ENCODE results near the gene FAXDC2. TPM values are rescaled to one million over a fixed set of nuclear protein-coding genes. Genes with fewer than 3 reads are reported as not detected.

The FAXDC2 gene
- total and polyA plus RNA-seq, 5 donors from 2014 or later, result 0.21 to 4.0 (median 0.40) TPM; not detected in 2

DNA sequence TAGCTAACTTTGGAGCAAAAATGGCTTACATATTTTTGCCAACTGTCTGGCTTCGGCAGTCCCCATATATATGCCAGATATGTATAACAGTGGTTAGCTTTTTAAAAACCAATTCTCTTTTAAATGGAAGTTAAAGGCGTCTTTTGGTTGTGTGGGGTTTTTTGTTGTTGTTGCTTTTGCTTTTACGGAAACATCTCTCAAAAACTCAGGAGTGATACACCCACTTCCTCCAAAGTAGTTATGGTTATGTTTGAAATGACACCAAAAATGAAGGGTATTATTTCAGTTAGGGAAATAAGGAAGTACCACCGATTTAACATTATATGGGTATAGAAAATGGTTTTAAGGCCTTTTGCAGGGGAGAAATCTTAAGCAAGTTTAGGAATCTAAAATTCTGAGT lies 10.4 kb upstream of the FAXDC2 start:
- peaks cover 54% of the 10 kb centered on the region for H3K4me1 ChIP-seq (ENCODE audit: control insufficient read depth, insufficient read depth, low read length, poor library complexity, severe bottlenecking)
- ATAC-seq (ENCODE audit: low read depth in 2 of 2), result no peak
- H3K9me3 ChIP-seq (ENCODE audit: control insufficient read depth in 2 of 2, low read length in 2 of 2), result no peaks in the 10 kb centered on the region
- no peaks in the 10 kb centered on the region for H3K27me3 Mint-ChIP-seq
- H3K36me3 ChIP-seq (ENCODE audit: control insufficient read depth, insufficient read depth, low read length), result peaks cover 23% of the 10 kb centered on the region
- H3K9me3 Mint-ChIP-seq, result no peaks in the 10 kb centered on the region
- peak overlapping the region; percentile 72 to 100 (median 98) for H3K27ac Mint-ChIP-seq
- peak overlapping the region; percentile 97 for H3K4me3 ChIP-seq (ENCODE audit: low read depth, low read length)
- peak overlapping the region; percentile 92 to 96 (median 94) for H3K4me3 Mint-ChIP-seq
- peak overlapping the region; percentile 99 for H3K27ac ChIP-seq (ENCODE audit: insufficient read depth, low read length, poor library complexity, severe bottlenecking)
- DNase-seq, result peak in 1 of 3 donors; percentile 27
- no peaks in the 10 kb centered on the region for H3K27me3 ChIP-seq (ENCODE audit: control insufficient read depth, insufficient read depth, low read length)
- H3K4me1 Mint-ChIP-seq, result peaks cover 22 to 64% (median 47%) of the 10 kb centered on the region in 4 donors
- peaks cover 25% of the 10 kb centered on the region for H3K36me3 Mint-ChIP-seq

DNA sequence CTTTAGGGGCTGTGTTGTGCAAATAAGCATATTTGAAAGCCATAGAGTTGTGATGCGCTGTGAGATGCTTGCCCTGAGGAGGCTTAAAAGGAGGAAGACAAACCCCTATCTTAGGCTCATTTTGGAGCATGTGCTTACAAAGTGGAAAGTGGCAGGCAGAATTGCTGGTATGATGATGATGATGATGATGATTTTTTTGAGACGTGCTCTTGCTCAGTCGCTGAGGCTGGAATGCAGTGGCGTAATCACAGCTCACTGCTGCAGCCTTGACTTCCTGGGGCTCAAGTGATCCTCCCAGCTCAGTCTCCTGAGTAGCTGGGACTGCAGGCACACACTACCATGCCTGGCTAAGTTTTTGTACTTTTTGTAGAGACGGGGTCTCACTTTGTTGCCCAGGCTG lies 9.7 kb upstream of the FAXDC2 start:
- H3K27ac ChIP-seq (ENCODE audit: insufficient read depth, low read length, poor library complexity, severe bottlenecking), result peak overlapping the region; percentile 99
- peaks cover 22 to 58% (median 44%) of the 10 kb centered on the region in 4 donors for H3K4me1 Mint-ChIP-seq

GRCh38 chr5:154858972-154859871 lies 8.8 kb upstream of the FAXDC2 start:
- H3K36me3 Mint-ChIP-seq, result peaks cover 15% of the 10 kb centered on the region
- H3K4me3 ChIP-seq (ENCODE audit: low read depth, low read length), result peak overlapping the region; percentile 97

More for the DNA sequence above, 9.7 kb upstream of the FAXDC2 start:
- Mint-ChIP-seq H3K9me3 (no peaks in the 10 kb centered on the region), H3K27ac (peak overlapping the region; percentile 72 to 100 (median 98)), H3K4me3 (peak overlapping the region; percentile 92 to 96 (median 94)), H3K27me3 (no peaks in the 10 kb centered on the region), H3K36me3 (peaks cover 18% of the 10 kb centered on the region)
- no peaks in the 10 kb centered on the region for H3K9me3 ChIP-seq (ENCODE audit: control insufficient read depth in 2 of 2, low read length in 2 of 2)
- H3K27me3 ChIP-seq (ENCODE audit: control insufficient read depth, insufficient read depth, low read length), result no peaks in the 10 kb centered on the region
- H3K4me3 ChIP-seq (ENCODE audit: low read depth, low read length), result peak overlapping the region; percentile 97
- no peak for ATAC-seq (ENCODE audit: low read depth in 2 of 2)
- DNase-seq, result peak in 1 of 3 donors; percentile 25
- H3K4me1 ChIP-seq (ENCODE audit: control insufficient read depth, insufficient read depth, low read length, poor library complexity, severe bottlenecking), result peaks cover 54% of the 10 kb centered on the region
- H3K36me3 ChIP-seq (ENCODE audit: control insufficient read depth, insufficient read depth, low read length), result peaks cover 17% of the 10 kb centered on the region

GRCh38 chr5:154858297-154858971 lies 8.0 kb upstream of the FAXDC2 start, which contains the start of gene CNOT8:
Gene CNOT8 (plus strand): TSS chr5:154858627. CDS start chr5:154863279, 4,652 bp downstream.
- H3K4me1 Mint-ChIP-seq, result peaks cover 19 to 47% (median 36%) of the 10 kb centered on the region in 4 donors
- peak within 1 kb of the TSS; percentile 97 to 100 (median 98) for H3K27ac Mint-ChIP-seq
- Histone ChIP-seq H3K4me1 (ENCODE audit: control insufficient read depth, insufficient read depth, low read length, poor library complexity, severe bottlenecking) (peaks cover 54% of the 10 kb centered on the region), H3K9me3 (ENCODE audit: control insufficient read depth in 2 of 2, low read length in 2 of 2) (no peaks in the 10 kb centered on the region), H3K27me3 (ENCODE audit: control insufficient read depth, insufficient read depth, low read length) (no peaks in the 10 kb centered on the region), H3K27ac (ENCODE audit: insufficient read depth, low read length, poor library complexity, severe bottlenecking) (peak within 1 kb of the TSS; percentile 99), H3K4me3 (ENCODE audit: low read depth, low read length) (peak within 1 kb of the TSS; percentile 97), H3K36me3 (ENCODE audit: control insufficient read depth, insufficient read depth, low read length) (peaks cover 4% of the 10 kb centered on the region)
- no peaks in the 10 kb centered on the region for H3K9me3 Mint-ChIP-seq
- ATAC-seq (ENCODE audit: low read depth in 2 of 2) (peak; percentile 86 to 88), DNase-seq (peak; percentile 93 to 98 (median 97))
- no peaks in the 10 kb centered on the region for H3K27me3 Mint-ChIP-seq
- H3K36me3 Mint-ChIP-seq, result peaks cover 14% of the 10 kb centered on the region
- peak within 1 kb of the TSS; percentile 92 to 96 (median 94) for H3K4me3 Mint-ChIP-seq

More at GRCh38 chr5:154858972-154859871, 8.8 kb upstream of the FAXDC2 start:
- H3K27ac Mint-ChIP-seq, result peak overlapping the region; percentile 97 to 100 (median 98)
- no peaks in the 10 kb centered on the region for H3K27me3 Mint-ChIP-seq
- no peaks in the 10 kb centered on the region for H3K27me3 ChIP-seq (ENCODE audit: control insufficient read depth, insufficient read depth, low read length)
- no peaks in the 10 kb centered on the region for H3K9me3 Mint-ChIP-seq
- peaks cover 19 to 52% (median 40%) of the 10 kb centered on the region in 4 donors for H3K4me1 Mint-ChIP-seq
- ATAC-seq (ENCODE audit: low read depth in 2 of 2) (no peak), DNase-seq (peak in 2 of 3 donors; percentile 47 to 66)
- peak overlapping the region; percentile 99 for H3K27ac ChIP-seq (ENCODE audit: insufficient read depth, low read length, poor library complexity, severe bottlenecking)
- H3K4me1 ChIP-seq (ENCODE audit: control insufficient read depth, insufficient read depth, low read length, poor library complexity, severe bottlenecking), result peaks cover 54% of the 10 kb centered on the region
- peaks cover 9% of the 10 kb centered on the region for H3K36me3 ChIP-seq (ENCODE audit: control insufficient read depth, insufficient read depth, low read length)
- H3K4me3 Mint-ChIP-seq, result peak overlapping the region; percentile 92 to 96 (median 94)
- H3K9me3 ChIP-seq (ENCODE audit: control insufficient read depth in 2 of 2, low read length in 2 of 2), result no peaks in the 10 kb centered on the region

DNA sequence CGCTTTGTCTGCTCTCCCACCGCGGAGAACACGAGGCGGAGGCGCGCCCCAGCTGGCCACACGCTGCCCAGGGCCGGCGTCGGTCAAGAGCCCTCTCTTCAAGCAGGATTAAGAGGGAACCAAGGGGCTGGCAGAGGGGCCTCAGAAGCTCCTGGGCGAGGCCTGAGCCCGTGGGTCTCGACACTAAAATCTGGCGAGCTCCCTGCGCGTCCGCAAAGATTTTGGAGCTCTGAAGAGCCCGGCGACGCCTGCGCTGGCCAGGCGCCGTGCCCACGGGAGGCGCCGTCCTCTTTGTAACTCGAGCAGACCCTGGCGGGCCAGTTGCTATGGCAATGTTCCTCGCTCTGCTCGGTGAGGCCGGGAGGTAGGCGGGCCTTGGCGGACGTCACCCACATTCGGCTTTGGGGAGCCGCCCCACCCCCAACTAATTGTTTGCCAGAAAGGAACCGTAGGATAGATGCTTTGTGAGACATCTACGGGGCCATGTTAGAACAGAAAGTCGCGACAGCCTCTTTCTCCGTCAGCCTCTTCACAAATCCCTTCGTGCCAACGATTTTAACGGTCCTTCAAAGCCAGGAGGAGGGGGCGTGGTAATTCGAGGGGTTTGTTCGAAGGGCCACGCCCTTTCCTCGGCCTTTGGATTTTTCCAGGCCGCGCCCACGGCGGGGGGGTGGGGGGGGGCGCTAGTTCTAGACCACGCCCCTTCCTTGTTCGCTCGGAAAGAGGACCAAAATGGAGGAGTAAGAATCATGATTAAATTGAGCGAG lies 7.3 kb upstream of the FAXDC2 start:
- Mint-ChIP-seq H3K27me3 (no peaks in the 10 kb centered on the region), H3K27ac (peak overlapping the region; percentile 97 to 100 (median 98)), H3K36me3 (peaks cover 8% of the 10 kb centered on the region), H3K4me1 (peaks cover 17 to 40% (median 30%) of the 10 kb centered on the region in 4 donors), H3K9me3 (no peaks in the 10 kb centered on the region), H3K4me3 (peak overlapping the region; percentile 92 to 96 (median 94))
- Histone ChIP-seq H3K36me3 (ENCODE audit: control insufficient read depth, insufficient read depth, low read length) (peaks cover 3% of the 10 kb centered on the region), H3K4me3 (ENCODE audit: low read depth, low read length) (peak overlapping the region; percentile 82), H3K27me3 (ENCODE audit: control insufficient read depth, insufficient read depth, low read length) (no peaks in the 10 kb centered on the region), H3K4me1 (ENCODE audit: control insufficient read depth, insufficient read depth, low read length, poor library complexity, severe bottlenecking) (peaks cover 47% of the 10 kb centered on the region), H3K27ac (ENCODE audit: insufficient read depth, low read length, poor library complexity, severe bottlenecking) (peak overlapping the region; percentile 99), H3K9me3 (ENCODE audit: control insufficient read depth in 2 of 2, low read length in 2 of 2) (no peaks in the 10 kb centered on the region)
- DNase-seq, result peak; percentile 86 to 90 (median 87)
- peak; percentile 47 to 52 for ATAC-seq (ENCODE audit: low read depth in 2 of 2)

DNA sequence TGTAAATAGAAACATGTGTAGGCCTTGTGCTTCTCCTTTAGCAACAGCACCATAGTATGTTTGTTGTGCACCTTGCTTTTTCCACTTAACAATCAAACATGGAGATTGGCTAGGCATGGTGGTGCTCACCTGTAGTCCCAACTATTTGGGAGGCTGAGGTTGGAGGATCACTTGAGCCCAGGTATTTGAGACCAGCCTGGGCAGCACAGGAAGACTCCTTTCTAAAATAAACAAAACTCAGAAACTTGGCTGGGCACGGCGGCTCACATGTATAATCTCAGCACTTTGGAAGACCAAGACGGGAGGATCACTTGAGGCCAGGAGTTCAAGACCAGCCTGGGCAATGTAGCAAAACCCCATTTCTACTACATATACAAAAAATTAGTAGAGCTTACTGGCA lies 948 bp upstream of the FAXDC2 start:
- H3K4me1 ChIP-seq (ENCODE audit: control insufficient read depth, insufficient read depth, low read length, poor library complexity, severe bottlenecking), result no peaks in the 10 kb centered on the region
- H3K4me3 ChIP-seq (ENCODE audit: low read depth, low read length), result no peak overlapping the region
- H3K9me3 ChIP-seq (ENCODE audit: control insufficient read depth in 2 of 2, low read length in 2 of 2), result no peaks in the 10 kb centered on the region
- H3K27ac ChIP-seq (ENCODE audit: insufficient read depth, low read length, poor library complexity, severe bottlenecking), result no peak overlapping the region
- Mint-ChIP-seq H3K9me3 (no peaks in the 10 kb centered on the region), H3K27me3 (no peaks in the 10 kb centered on the region), H3K27ac (no peak overlapping the region), H3K4me3 (peak overlapping the region in 1 of 4 donors; percentile 66), H3K4me1 (peaks cover 0 to 7% (median 0%) of the 10 kb centered on the region in 4 donors), H3K36me3 (no peaks in the 10 kb centered on the region)
- no peaks in the 10 kb centered on the region for H3K27me3 ChIP-seq (ENCODE audit: control insufficient read depth, insufficient read depth, low read length)
- H3K36me3 ChIP-seq (ENCODE audit: control insufficient read depth, insufficient read depth, low read length), result no peaks in the 10 kb centered on the region
- DNase-seq (no peak), ATAC-seq (ENCODE audit: low read depth in 2 of 2) (no peak)

- no peak overlapping the region for H3K4me3 Mint-ChIP-seq
- no peaks in the 10 kb centered on the region for H3K27me3 Mint-ChIP-seq
- ATAC-seq (ENCODE audit: low read depth in 2 of 2) (no peak), DNase-seq (no peak)
- no peaks in the 10 kb centered on the region for H3K36me3 ChIP-seq (ENCODE audit: control insufficient read depth, insufficient read depth, low read length)
- no peak overlapping the region for H3K27ac ChIP-seq (ENCODE audit: insufficient read depth, low read length, poor library complexity, severe bottlenecking)
- no peaks in the 10 kb centered on the region for H3K9me3 Mint-ChIP-seq
- H3K36me3 Mint-ChIP-seq, result no peaks in the 10 kb centered on the region
- no peaks in the 10 kb centered on the region for H3K4me1 ChIP-seq (ENCODE audit: control insufficient read depth, insufficient read depth, low read length, poor library complexity, severe bottlenecking)
- peaks cover 0 to 7% (median 0%) of the 10 kb centered on the region in 4 donors for H3K4me1 Mint-ChIP-seq
- H3K9me3 ChIP-seq (ENCODE audit: control insufficient read depth in 2 of 2, low read length in 2 of 2), result no peaks in the 10 kb centered on the region
- H3K27ac Mint-ChIP-seq, result peak overlapping the region in 1 of 3 donors; percentile 12
- no peaks in the 10 kb centered on the region for H3K27me3 ChIP-seq (ENCODE audit: control insufficient read depth, insufficient read depth, low read length)
- H3K4me3 ChIP-seq (ENCODE audit: low read depth, low read length), result no peak overlapping the region
Observed at GRCh38 chr5:154849791-154850201, 607 bp downstream of the FAXDC2 start.

All from CD4-positive, CD25-positive, alpha-beta regulatory T cell (primary cell).